A549 (cell line): ENCODE results near the gene SIK2. TPM values are rescaled to one million over a fixed set of nuclear protein-coding genes. Genes with fewer than 3 reads are reported as not detected.

ENCODE experiments used
- ATAC-seq, 2 experiments: fragments of 200-7000 bp in 1 of 2; fragments of >200 bp in 1 of 2; cut with Nextera tagmentation in 1 of 2; cut with Tn5 transposase in 1 of 2; 3 replicates each; pipeline versions ENCODE4 v1.8.0 to v1.9.1; 2018 to 2020; ENCODE audit warnings: mild to moderate bottlenecking in 1 of 2, moderate library complexity in 1 of 2
- CTCF ChIA-PET: fragments of 300-600 bp; sonication (Branson Sonifier 250); formaldehyde crosslinking; extraction: SDS; loops from one replicate; lab custom pipeline; 2021; ENCODE audit warnings: antibody characterized with exemption, inconsistent platforms; lab: Yijun Ruan, JAX
- POLR2A ChIA-PET: fragments of 350-600 bp; formaldehyde crosslinking; extraction: SDS; loops from one replicate; lab custom pipeline; 2021; ENCODE audit warnings: antibody characterized with exemption, inconsistent platforms; lab: Yijun Ruan, JAX
- DNase-seq, 2 experiments: peaks; one replicate each; pipeline versions ENCODE4 v3.0.0 to v3.0.0-alpha.2; 2011 to 2016; ENCODE audit warnings: low read depth in 1 of 2, low spot score in 1 of 2
- FAIRE-seq: peaks from 2 replicates; lab custom pipeline; 2011; peaks lifted over from hg19 to GRCh38; lab: Jason Lieb, UNC
- H3K27ac ChIP-seq, 2 experiments: fragments of >200 bp; sonication (Bioruptor Twin); formaldehyde crosslinking; 3 replicates each; pipeline ENCODE4 v1.5.1; 2016 to 2017
- H3K4me1 ChIP-seq: fragments of >200 bp; sonication (Bioruptor Twin); formaldehyde crosslinking; 3 replicates; pipeline ENCODE4 v1.6.1; 2016
- H3K4me2 ChIP-seq: fragments of >200 bp; sonication (Bioruptor Twin); formaldehyde crosslinking; 3 replicates; pipeline ENCODE4 v1.6.1; 2016
- H3K4me3 ChIP-seq: fragments of >200 bp; sonication (Bioruptor Twin); formaldehyde crosslinking; 3 replicates; pipeline ENCODE4 v1.5.1; 2016
- H3K9me3 ChIP-seq: fragments of >200 bp; sonication (Bioruptor Twin); formaldehyde crosslinking; 3 replicates; pipeline ENCODE4 v1.6.1; 2016
- ATOH8 ChIP-seq: fragments of 250-450 bp; sonication (Bioruptor Pico); IDR thresholded peaks from 2 replicates; pipeline ENCODE4 v1.5.0; 2020; ENCODE audit warnings: low read depth, mild to moderate bottlenecking, moderate library complexity
- CEBPB ChIP-seq, 2 experiments: fragments of >200 bp in 1 of 2; sonication (Bioruptor Twin) in 1 of 2; formaldehyde crosslinking in 1 of 2; IDR thresholded peaks; 2 replicates each; pipeline ENCODE4 v1.6.1; 2012 to 2016
- CHD4 ChIP-seq: fragments of 200-600 bp; sonication (generic); IDR thresholded peaks from 2 replicates; pipeline ENCODE4 v1.6.1; 2016; ENCODE audit warnings: antibody characterized with exemption, mild to moderate bottlenecking, borderline replicate concordance
- HDAC2 ChIP-seq: fragments of 200-600 bp; sonication (generic); IDR thresholded peaks from 2 replicates; pipeline ENCODE4 v1.6.1; 2016
- HEYL ChIP-seq: fragments of 250-450 bp; sonication (Bioruptor Pico); IDR thresholded peaks from 2 replicates; pipeline ENCODE4 v1.8.0; 2021; ENCODE audit warnings: mild to moderate bottlenecking, moderate library complexity
- HMGXB4 ChIP-seq: fragments of 250-450 bp; sonication (Bioruptor Pico); IDR thresholded peaks from 2 replicates; pipeline ENCODE4 v1.5.0; 2021; ENCODE audit warnings: mild to moderate bottlenecking, moderate library complexity, borderline replicate concordance
- HOXA7 ChIP-seq: fragments of 250-450 bp; sonication (Bioruptor Pico); IDR thresholded peaks from 2 replicates; pipeline ENCODE4 v1.5.0; 2020; ENCODE audit warnings: mild to moderate bottlenecking, moderate library complexity
- HOXB13 ChIP-seq: fragments of 250-450 bp; sonication (Bioruptor Pico); IDR thresholded peaks from 2 replicates; pipeline ENCODE4 v1.5.0; 2020; ENCODE audit warnings: low read depth, mild to moderate bottlenecking, moderate library complexity
- HOXB5 ChIP-seq: fragments of 250-450 bp; sonication (Bioruptor Pico); IDR thresholded peaks from 2 replicates; pipeline ENCODE4 v1.5.0; 2020; ENCODE audit warnings: mild to moderate bottlenecking, moderate library complexity
- KDM1A ChIP-seq: fragments of 200-600 bp; sonication (generic); IDR thresholded peaks from 2 replicates; pipeline ENCODE4 v1.6.1; 2016; ENCODE audit warnings: low read depth, mild to moderate bottlenecking
- MAX ChIP-seq: IDR thresholded peaks from 2 replicates; pipeline ENCODE4 v1.6.1; 2012
- NFE2L2 ChIP-seq: fragments of 150-350 bp; conservative IDR thresholded peaks from 2 replicates; pipeline ENCODE4 v1.6.1; 2014; ENCODE audit warnings: low read length
- PBX3 ChIP-seq: IDR thresholded peaks from 2 replicates; pipeline ENCODE4 v1.6.1; 2012
- POLR2A ChIP-seq: IDR thresholded peaks from 2 replicates; pipeline ENCODE4 v1.6.1; 2012; ENCODE audit warnings: mild to moderate bottlenecking, low read length
- RAD21 ChIP-seq, 2 experiments: fragments of >200 bp in 1 of 2; sonication (Bioruptor Twin) in 1 of 2; formaldehyde crosslinking in 1 of 2; IDR thresholded peaks in 1 of 2; conservative IDR thresholded peaks in 1 of 2; 2 replicates in 1 of 2; 3 replicates in 1 of 2; pipeline ENCODE4 v1.6.1; 2012 to 2018; ENCODE audit warnings: inconsistent platforms in 1 of 2
- RARB ChIP-seq: fragments of 250-450 bp; sonication (Bioruptor Pico); IDR thresholded peaks from 2 replicates; pipeline ENCODE4 v1.8.0; 2021; ENCODE audit warnings: mild to moderate bottlenecking, moderate library complexity
- REST ChIP-seq: fragments of 200-600 bp; sonication (generic); IDR thresholded peaks from 2 replicates; pipeline ENCODE4 v1.6.1; 2016; ENCODE audit warnings: antibody characterized with exemption, mild to moderate bottlenecking, moderate library complexity
- RNF2 ChIP-seq: fragments of 200-600 bp; sonication (generic); IDR thresholded peaks from 2 replicates; pipeline ENCODE4 v1.6.1; 2016; ENCODE audit warnings: low read depth, mild to moderate bottlenecking, antibody characterized with exemption, moderate library complexity, borderline replicate concordance
- SMC3 ChIP-seq: fragments of >200 bp; sonication (Bioruptor Twin); formaldehyde crosslinking; IDR thresholded peaks from 3 replicates; pipeline ENCODE4 v1.6.1; 2018; ENCODE audit warnings: inconsistent platforms
- ZFP36 ChIP-seq: fragments of 450-650 bp; IDR thresholded peaks from 2 replicates; pipeline ENCODE4 v1.6.1; 2014; ENCODE audit warnings: borderline replicate concordance; ENCODE audit not compliant: partially characterized antibody
- ZSCAN20 ChIP-seq: fragments of 250-450 bp; sonication (Bioruptor Pico); IDR thresholded peaks from 2 replicates; pipeline ENCODE4 v1.8.0; 2022; ENCODE audit warnings: mild to moderate bottlenecking, moderate library complexity
- WGBS: methylation state at CpG from one replicate; pipeline ENCODE4 v1.1.6; 2017; ENCODE audit errors: missing lambda C conversion rate; 5-methylcytosine and 5-hydroxymethylcytosine counted together
- polyA plus RNA-seq, 4 experiments: library from polyadenylated mRNA; depleted of rRNA in 3 of 4; stranded (reverse); fragments of >200 nt; fragmentation: RNase III in 1 of 4; extraction: RNeasy Plus Mini Kit Qiagen cat#74134 plus additional on column Dnase treatment in 1 of 4; gene quantifications; 2 replicates in 3 of 4; 3 replicates in 1 of 4; pipeline ENCODE4 v1.2.3, GENCODE V29; 2011 to 2017

The SIK2 gene
- polyA plus RNA-seq, 2 of the 4 experiments (the other 2 are of a cell fraction) = 4.5 to 9.0 TPM

- TF ChIP-seq REST = no peak
Measured at GRCh38 chr11:111581341-111581740, 20.9 kb upstream of the SIK2 start (continued).

GRCh38 chr11:111582163-111582562 is 20.1 kb upstream of the SIK2 start:
- H3K9me3 ChIP-seq = no peaks in the 10 kb centered on the region
- DNase-seq (no peak), ATAC-seq (no peak), FAIRE-seq (no peak)
- ChIA-PET POLR2A (no interaction called here), CTCF (interaction anchor here (0.6 to 1.2 kb wide), 4 partner anchors 22 to 306 kb away, joined by 3 to 8 read pairs (median 4); no protein-coding TSS in a partner anchor)
- no peak overlapping the region for H3K4me3 ChIP-seq
- H3K27ac ChIP-seq = no peak overlapping the region
- TF ChIP-seq MAX (no peak), CEBPB (IDR thresholded peaks at IDR 0.05) (no peak), POLR2A (no peak), NFE2L2 (no peak), CHD4 (no peak), RARB (CRISPR knock-in tag) (no peak), REST (no peak), HOXB13 (CRISPR knock-in tag) (no peak), HOXB5 (CRISPR knock-in tag) (no peak), RAD21 (conservative IDR thresholded peaks at IDR 0.05 in 1 of 2, IDR thresholded peaks at IDR 0.05 in 1 of 2) (no peak), HOXA7 (no peak), HDAC2 (no peak)
- no peaks in the 10 kb centered on the region for H3K4me1 ChIP-seq
- no peak overlapping the region for H3K4me2 ChIP-seq

GRCh38 chr11:111582881-111583280 is 19.4 kb upstream of the SIK2 start:
- POLR2A ChIA-PET = no interaction called here
- 72% methylated on average over 4 of the region's 4 CpGs for WGBS
- Histone ChIP-seq H3K27ac (no peak overlapping the region), H3K9me3 (no peaks in the 10 kb centered on the region), H3K4me3 (no peak overlapping the region), H3K4me1 (no peaks in the 10 kb centered on the region), H3K4me2 (no peak overlapping the region)
- FAIRE-seq (no peak), ATAC-seq (no peak), DNase-seq (no peak)
- TF ChIP-seq POLR2A = no peak
- TF ChIP-seq ATOH8 (CRISPR knock-in tag) = no peak
- TF ChIP-seq RNF2 = no peak
- no peak for TF ChIP-seq HOXB5 (CRISPR knock-in tag)
- no peak for TF ChIP-seq PBX3
- TF ChIP-seq KDM1A = no peak
- TF ChIP-seq HEYL (CRISPR knock-in tag) = no peak
- no peak for TF ChIP-seq SMC3
- TF ChIP-seq CEBPB (IDR thresholded peaks at IDR 0.05) = no peak
- no peak for TF ChIP-seq ZSCAN20 (CRISPR knock-in tag)
- TF ChIP-seq HMGXB4 (CRISPR knock-in tag) = no peak
- no peak for TF ChIP-seq HOXB13 (CRISPR knock-in tag)
- no peak for TF ChIP-seq RARB (CRISPR knock-in tag)
- TF ChIP-seq HOXA7 = no peak
- TF ChIP-seq ZFP36 = no peak
- CTCF ChIA-PET = interaction anchor here (1.1 to 1.2 kb wide), 2 partner anchors 194 to 195 kb away, joined by 3 to 4 read pairs; no protein-coding TSS in a partner anchor
